ENCODE results near the gene RERE.

GRCh38 chr1:8699679-8700078 lies 117.8 kb downstream of the RERE start:
- TF ChIP-seq CTCF (IDR thresholded peaks at IDR 0.05) (no peak), POLR2A (IDR thresholded peaks at IDR 0.05) (no peak)
